ENCODE results near the gene IFI44. TPM values are rescaled to one million over a fixed set of nuclear protein-coding genes. Genes with fewer than 3 reads are reported as not detected.
A peak's percentile ranks its signal among the peaks of the same experiment; 100 is the strongest.

The IFI44 gene
- total and polyA plus RNA-seq, 9 donors: 7.3 to 40.7 (median 25.9) TPM

- WGBS, 3 donors: 89 to 94% (median 93%) methylated on average over 1 of the region's 1 CpG
- intact Hi-C loops (cut with DNase I): no loop called here
Measured at GRCh38 chr1:78640462-78640861, 9.2 kb upstream of the IFI44 start.

GRCh38 chr1:78641558-78641957 lies 8.1 kb upstream of the IFI44 start:
- WGBS, 3 donors: 92 to 94% (median 93%) methylated on average over 4 of the region's 4 CpGs

More at GRCh38 chr1:78640462-78640861, 9.2 kb upstream of the IFI44 start:
- no peaks in the 10 kb centered on the region for H3K9me3 ChIP-seq
- DNase-seq: no peak
- H3K27ac ChIP-seq: no peak overlapping the region
- no peak overlapping the region for H3K4me3 ChIP-seq
- H3K36me3 ChIP-seq: no peaks in the 10 kb centered on the region
- no peak for TF ChIP-seq POLR2A (IDR thresholded peaks at IDR 0.05)
- no peak for TF ChIP-seq EP300 (IDR thresholded peaks at IDR 0.05)
- no peak for TF ChIP-seq CTCF (IDR thresholded peaks at IDR 0.05)
- no peaks in the 10 kb centered on the region for H3K4me1 ChIP-seq (ENCODE audit: insufficient read depth)
- no peaks in the 10 kb centered on the region for H3K27me3 ChIP-seq

GRCh38 chr1:78645723-78646122 lies 3.9 kb upstream of the IFI44 start:
- no peak overlapping the region for H3K27ac ChIP-seq
- TF ChIP-seq EP300 (IDR thresholded peaks at IDR 0.05): no peak
- WGBS, 3 donors: 82 to 86% (median 84%) methylated on average over 1 of the region's 1 CpG
- intact Hi-C loops (cut with DNase I): no loop called here
- H3K9me3 ChIP-seq: no peaks in the 10 kb centered on the region
- no peaks in the 10 kb centered on the region for H3K27me3 ChIP-seq
- H3K36me3 ChIP-seq: no peaks in the 10 kb centered on the region
- H3K4me1 ChIP-seq (ENCODE audit: insufficient read depth): no peaks in the 10 kb centered on the region
- no peak overlapping the region for H3K4me3 ChIP-seq
- DNase-seq: no peak

More at GRCh38 chr1:78641558-78641957, 8.1 kb upstream of the IFI44 start:
- no peaks in the 10 kb centered on the region for H3K27me3 ChIP-seq
- no peaks in the 10 kb centered on the region for H3K4me1 ChIP-seq (ENCODE audit: insufficient read depth)
- H3K4me3 ChIP-seq: no peak overlapping the region
- no peaks in the 10 kb centered on the region for H3K36me3 ChIP-seq
- no peak for TF ChIP-seq CTCF (IDR thresholded peaks at IDR 0.05)
- TF ChIP-seq POLR2A (IDR thresholded peaks at IDR 0.05): no peak
- no peak for TF ChIP-seq EP300 (IDR thresholded peaks at IDR 0.05)
- H3K9me3 ChIP-seq: no peaks in the 10 kb centered on the region
- no peak for DNase-seq
- H3K27ac ChIP-seq: no peak overlapping the region
- intact Hi-C loops (cut with DNase I): no loop called here

- Histone ChIP-seq H3K9me3 (no peaks in the 10 kb centered on the region), H3K4me1 (ENCODE audit: insufficient read depth) (peaks cover 2% of the 10 kb centered on the region), H3K36me3 (no peaks in the 10 kb centered on the region), H3K27me3 (no peaks in the 10 kb centered on the region), H3K27ac (no peak overlapping the region), H3K4me3 (no peak overlapping the region)
- DNase-seq: no peak
- intact Hi-C loops (cut with DNase I): no loop called here
- WGBS, 3 donors: 94 to 100% (median 94%) methylated on average over 1 of the region's 1 CpG
- no peak for TF ChIP-seq POLR2A (IDR thresholded peaks at IDR 0.05)
- TF ChIP-seq CTCF (IDR thresholded peaks at IDR 0.05): no peak
- no peak for TF ChIP-seq EP300 (IDR thresholded peaks at IDR 0.05)
Measured at GRCh38 chr1:78647238-78647637, 2.4 kb upstream of the IFI44 start.

GRCh38 chr1:78650114-78650660 lies 556 bp downstream of the IFI44 start:
- 19 to 38% (median 23%) methylated on average over 6 of the region's 6 CpGs for WGBS, 3 donors
- intact Hi-C loops (cut with DNase I): no loop called here
- peak overlapping the region in 1 of 2 donors; percentile 44 for H3K27ac ChIP-seq
- H3K9me3 ChIP-seq: no peaks in the 10 kb centered on the region
- H3K4me1 ChIP-seq (ENCODE audit: insufficient read depth): peaks cover 2% of the 10 kb centered on the region
- H3K27me3 ChIP-seq: no peaks in the 10 kb centered on the region
- H3K36me3 ChIP-seq: no peaks in the 10 kb centered on the region
- TF ChIP-seq EP300 (IDR thresholded peaks at IDR 0.05): no peak
- no peak for TF ChIP-seq CTCF (IDR thresholded peaks at IDR 0.05)
- TF ChIP-seq POLR2A (IDR thresholded peaks at IDR 0.05): no peak
- peak overlapping the region; percentile 21 for H3K4me3 ChIP-seq
- DNase-seq: no peak
